GM12801 (cell line): ENCODE results near the gene B3GALT2.

ENCODE experiments used
- TF ChIP-seq, protein P1 (sequence below): IDR thresholded peaks from one replicate; pipeline ENCODE4 v1.5.1; 2011; ENCODE audit warnings: control low read depth; ENCODE audit not compliant: insufficient read length; ENCODE audit errors: extremely low read depth

The B3GALT2 gene, protein sequence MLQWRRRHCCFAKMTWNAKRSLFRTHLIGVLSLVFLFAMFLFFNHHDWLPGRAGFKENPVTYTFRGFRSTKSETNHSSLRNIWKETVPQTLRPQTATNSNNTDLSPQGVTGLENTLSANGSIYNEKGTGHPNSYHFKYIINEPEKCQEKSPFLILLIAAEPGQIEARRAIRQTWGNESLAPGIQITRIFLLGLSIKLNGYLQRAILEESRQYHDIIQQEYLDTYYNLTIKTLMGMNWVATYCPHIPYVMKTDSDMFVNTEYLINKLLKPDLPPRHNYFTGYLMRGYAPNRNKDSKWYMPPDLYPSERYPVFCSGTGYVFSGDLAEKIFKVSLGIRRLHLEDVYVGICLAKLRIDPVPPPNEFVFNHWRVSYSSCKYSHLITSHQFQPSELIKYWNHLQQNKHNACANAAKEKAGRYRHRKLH

DNA sequence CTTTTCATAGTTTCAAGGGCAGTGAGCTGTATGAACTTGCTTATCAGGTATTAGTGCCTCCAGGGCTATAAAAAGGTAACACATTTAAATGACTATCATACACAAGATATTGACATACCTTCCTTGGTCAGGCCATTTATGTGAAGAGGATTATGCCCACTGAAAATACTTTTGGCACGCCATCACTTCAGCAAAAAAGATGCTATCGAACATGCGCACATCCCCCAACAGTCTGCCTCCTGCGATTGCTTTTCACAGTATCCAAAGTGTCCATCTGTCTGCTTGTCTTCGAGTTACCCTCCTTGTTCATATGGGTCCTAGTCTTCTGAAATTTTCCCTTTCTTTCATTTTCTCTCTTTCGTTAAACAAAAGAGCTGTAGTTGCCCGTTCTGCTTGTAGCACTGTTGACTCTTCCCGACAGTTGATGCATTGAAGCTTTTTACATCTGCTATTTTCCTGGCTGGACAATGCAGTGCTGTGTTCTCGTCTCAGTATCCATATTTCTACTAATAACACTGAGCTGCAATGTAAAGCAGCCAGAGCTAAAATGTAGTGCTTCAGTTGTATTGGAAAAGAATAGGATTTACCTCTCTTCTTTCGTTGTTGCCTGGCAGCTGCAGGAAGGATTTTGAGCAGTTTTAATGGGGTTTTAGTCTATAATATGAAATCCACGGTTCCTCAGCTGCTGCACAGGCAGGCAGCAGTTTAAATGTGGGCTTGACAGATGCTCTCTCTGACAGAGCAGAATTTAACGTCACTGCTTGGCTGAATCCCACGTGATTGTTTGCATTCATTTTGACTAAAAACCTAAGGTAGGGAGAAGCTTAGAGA is at the start of gene B3GALT2:
Gene B3GALT2, minus strand, starts transcription at position 713 of the 831 bp plus-strand sequence. CDS start 5,051 bp downstream, outside the sequence.
- TF ChIP-seq, protein P1, sequence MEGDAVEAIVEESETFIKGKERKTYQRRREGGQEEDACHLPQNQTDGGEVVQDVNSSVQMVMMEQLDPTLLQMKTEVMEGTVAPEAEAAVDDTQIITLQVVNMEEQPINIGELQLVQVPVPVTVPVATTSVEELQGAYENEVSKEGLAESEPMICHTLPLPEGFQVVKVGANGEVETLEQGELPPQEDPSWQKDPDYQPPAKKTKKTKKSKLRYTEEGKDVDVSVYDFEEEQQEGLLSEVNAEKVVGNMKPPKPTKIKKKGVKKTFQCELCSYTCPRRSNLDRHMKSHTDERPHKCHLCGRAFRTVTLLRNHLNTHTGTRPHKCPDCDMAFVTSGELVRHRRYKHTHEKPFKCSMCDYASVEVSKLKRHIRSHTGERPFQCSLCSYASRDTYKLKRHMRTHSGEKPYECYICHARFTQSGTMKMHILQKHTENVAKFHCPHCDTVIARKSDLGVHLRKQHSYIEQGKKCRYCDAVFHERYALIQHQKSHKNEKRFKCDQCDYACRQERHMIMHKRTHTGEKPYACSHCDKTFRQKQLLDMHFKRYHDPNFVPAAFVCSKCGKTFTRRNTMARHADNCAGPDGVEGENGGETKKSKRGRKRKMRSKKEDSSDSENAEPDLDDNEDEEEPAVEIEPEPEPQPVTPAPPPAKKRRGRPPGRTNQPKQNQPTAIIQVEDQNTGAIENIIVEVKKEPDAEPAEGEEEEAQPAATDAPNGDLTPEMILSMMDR = no peak

DNA sequence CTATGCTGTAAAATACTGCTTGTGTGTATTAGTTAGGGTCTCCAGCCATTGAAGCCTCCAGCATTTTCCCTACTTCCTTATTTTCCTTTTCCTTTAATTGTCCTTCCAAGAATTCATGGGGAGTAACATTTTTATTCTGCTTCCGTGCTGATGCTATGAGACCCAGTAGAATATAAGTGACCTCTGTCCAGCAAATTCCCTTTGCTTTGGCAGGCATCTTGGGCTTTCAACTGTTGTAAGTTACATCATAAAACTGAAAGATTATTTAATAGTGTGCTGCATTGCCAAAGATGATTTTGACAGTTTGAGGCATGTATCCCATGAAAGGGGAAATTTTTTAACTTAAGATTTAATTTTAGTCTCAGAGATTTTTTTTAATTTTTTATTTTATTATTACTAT is 48.1 kb upstream of the B3GALT2 start:
- TF ChIP-seq, protein P1 = no peak

DNA sequence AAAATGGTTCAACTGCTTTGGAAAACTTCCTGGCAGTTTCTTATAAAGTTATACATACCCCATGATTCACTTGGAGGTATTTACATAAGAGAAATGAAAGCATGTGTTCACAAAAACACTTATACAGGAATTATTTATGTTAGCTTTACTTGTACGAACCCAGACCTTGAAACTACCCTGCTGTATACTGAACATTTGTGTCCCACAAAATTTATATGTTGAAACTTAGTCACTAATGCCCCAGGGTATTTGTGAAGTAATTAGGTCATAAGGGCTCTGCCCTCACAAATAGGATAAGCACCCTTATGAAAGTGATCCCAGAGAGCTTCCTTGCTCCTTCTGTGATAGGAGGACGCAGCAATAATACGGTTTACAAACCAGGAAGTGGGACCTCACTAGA is 42.7 kb upstream of the B3GALT2 start:
- TF ChIP-seq, protein P1 = no peak

DNA sequence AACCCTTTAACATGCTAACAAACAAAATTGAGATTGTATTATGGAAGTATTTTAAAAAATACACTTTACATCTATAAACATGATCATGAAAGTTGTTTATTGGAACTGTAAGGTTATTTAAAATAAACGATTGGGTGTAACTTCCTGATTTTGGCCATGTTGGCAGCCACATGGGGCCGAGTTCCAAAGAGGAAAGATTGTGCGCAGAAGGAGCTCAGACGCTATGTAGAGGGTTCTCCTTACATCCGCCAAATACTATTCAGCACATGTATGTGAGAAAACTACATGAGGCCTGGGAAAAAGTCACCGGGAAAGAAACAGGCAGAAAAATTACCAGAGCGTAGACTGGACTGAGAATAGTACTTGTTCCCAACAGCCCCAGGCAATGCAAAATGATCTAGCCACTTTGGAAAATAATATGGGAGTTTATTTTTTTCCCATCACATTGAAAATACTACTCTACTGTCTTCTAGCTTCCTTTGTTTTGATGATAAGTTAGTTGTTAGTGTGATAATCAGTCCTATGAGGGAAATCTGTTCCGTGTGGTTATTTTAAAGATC is 35.7 kb upstream of the B3GALT2 start:
- TF ChIP-seq, protein P1 = no peak

DNA sequence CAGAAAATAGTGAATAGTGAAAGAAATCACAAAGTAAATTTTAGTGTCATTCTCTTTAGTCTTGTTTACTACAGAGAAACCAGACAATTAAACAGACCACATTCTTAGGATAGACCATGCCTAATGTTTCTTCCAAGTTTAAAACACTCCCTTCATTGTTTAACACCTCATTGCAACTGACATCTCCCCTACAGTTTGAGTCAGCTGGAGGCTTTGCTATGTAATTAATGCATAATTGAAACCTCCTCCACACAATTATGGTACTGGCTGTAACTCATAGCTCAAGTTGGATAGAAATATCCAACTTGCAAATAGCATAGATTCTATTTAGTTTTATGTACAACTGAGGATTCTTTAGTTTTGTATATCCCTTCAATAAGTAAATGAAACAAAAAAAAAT is 35.2 kb upstream of the B3GALT2 start:
- TF ChIP-seq, protein P1 = no peak

DNA sequence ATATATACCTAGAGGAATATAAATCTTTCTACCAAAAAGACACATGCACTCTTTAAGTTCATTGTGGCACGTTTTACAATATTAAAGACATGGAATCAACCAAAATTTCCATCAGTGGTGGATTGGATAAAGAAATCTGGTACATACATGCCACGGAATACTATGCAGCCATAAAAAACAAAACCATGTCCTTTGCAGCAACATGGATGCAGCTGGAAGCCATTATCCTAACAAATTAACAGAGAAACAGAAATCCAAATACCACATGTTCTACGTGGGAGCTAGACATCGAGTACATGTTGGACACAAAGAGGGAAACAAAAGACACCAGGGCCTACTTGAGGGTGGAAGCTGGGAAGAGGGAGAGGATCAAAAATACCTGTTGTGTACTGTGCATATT is 33.0 kb upstream of the B3GALT2 start:
- TF ChIP-seq, protein P1 = no peak

DNA sequence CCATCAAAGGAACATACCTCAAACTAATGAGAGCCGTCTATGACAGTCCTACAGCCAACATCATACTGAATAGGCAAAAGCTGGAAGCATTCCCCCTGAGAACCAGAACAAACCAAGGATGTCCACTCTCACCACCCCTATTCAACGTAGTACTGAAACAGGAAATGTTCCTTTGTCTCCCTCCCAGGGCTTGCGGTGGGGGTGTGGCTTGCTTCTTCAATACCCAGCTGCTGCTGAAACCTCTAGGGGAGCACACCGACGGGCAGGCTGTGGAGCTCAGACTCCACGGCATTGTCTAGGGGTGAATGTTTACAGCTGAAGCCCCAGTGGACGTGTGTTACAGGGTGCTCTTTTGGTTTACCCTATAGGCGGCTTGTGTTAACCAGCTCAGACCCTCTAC is 30.5 kb upstream of the B3GALT2 start:
- TF ChIP-seq, protein P1 = no peak
